CD4-positive, CD25-positive, alpha-beta regulatory T cell (primary cell): Measurements from ENCODE around the gene ASPDH. TPM values are rescaled to one million over a fixed set of nuclear protein-coding genes. Genes with fewer than 3 reads are reported as not detected.
"Not testable (repeated sequence)": the region's sequence is repeated elsewhere in the genome, so short reads cannot be mapped to it uniquely, and the experiment has no call there.

Experiments
- ATAC-seq, 2 donors: fragments of 150-1000 bp; cut with Tn5 transposase; one replicate each; pipeline ENCODE4 v1.10.0; 2021; ENCODE audit warnings: low read depth in 2 of 2, moderate number of reproducible peaks in 2 of 2, moderate library complexity in 1 of 2
- DNase-seq, 3 donors: peaks; one replicate each; pipeline versions ENCODE4 v3.0.0 to v3.0.0-alpha.2; 2012 to 2022; ENCODE audit warnings: mixed read lengths in 1 of 3
- H3K27ac ChIP-seq: one replicate; pipeline ENCODE4 v1.7.0; 2013; ENCODE audit warnings: mild to moderate bottlenecking, low read length; ENCODE audit not compliant: insufficient read depth, poor library complexity, severe bottlenecking
- H3K27me3 ChIP-seq: one replicate; pipeline ENCODE4 v1.7.0; 2013; ENCODE audit warnings: low read length; ENCODE audit not compliant: control insufficient read depth, insufficient read depth
- H3K36me3 ChIP-seq: one replicate; pipeline ENCODE4 v1.7.0; 2013; ENCODE audit warnings: mild to moderate bottlenecking, low read length, moderate library complexity; ENCODE audit not compliant: control insufficient read depth, insufficient read depth
- H3K4me1 ChIP-seq: 2 replicates; pipeline ENCODE4 v1.7.0; 2013; ENCODE audit warnings: mild to moderate bottlenecking, low read length; ENCODE audit not compliant: insufficient read depth, control insufficient read depth, poor library complexity, severe bottlenecking
- H3K4me3 ChIP-seq: one replicate; pipeline ENCODE4 v1.7.0; 2013; ENCODE audit warnings: low read depth, mild to moderate bottlenecking, low read length, moderate library complexity
- H3K9me3 ChIP-seq, 2 experiments: 1 replicate in 1 of 2; 2 replicates in 1 of 2; pipeline ENCODE4 v1.7.0; 2013; ENCODE audit warnings: low read length in 2 of 2, mild to moderate bottlenecking in 1 of 2, moderate library complexity in 1 of 2; ENCODE audit not compliant: control insufficient read depth in 2 of 2
- H3K27ac Mint-ChIP-seq, 3 donors: one replicate each; pipeline ENCODE4 v1.8.0; 2020 to 2022; ENCODE audit warnings: mild to moderate bottlenecking in 3 of 3, mixed read lengths in 3 of 3, moderate library complexity in 2 of 3
- H3K27me3 Mint-ChIP-seq: one replicate; pipeline ENCODE4 v1.8.0; 2022; ENCODE audit warnings: mild to moderate bottlenecking, mixed read lengths
- H3K36me3 Mint-ChIP-seq: one replicate; pipeline ENCODE4 v1.8.0; 2020; ENCODE audit warnings: mixed read lengths
- H3K4me1 Mint-ChIP-seq, 4 donors: one replicate each; pipeline ENCODE4 v1.8.0; 2020 to 2022; ENCODE audit warnings: mixed read lengths in 4 of 4, mild to moderate bottlenecking in 1 of 4
- H3K4me3 Mint-ChIP-seq, 4 donors: one replicate each; pipeline ENCODE4 v1.8.0; 2020 to 2022; ENCODE audit warnings: mild to moderate bottlenecking in 4 of 4, mixed read lengths in 4 of 4, moderate library complexity in 3 of 4
- H3K9me3 Mint-ChIP-seq, 7 donors: one replicate each; pipeline ENCODE4 v1.8.0; 2020 to 2022; ENCODE audit warnings: mixed read lengths in 7 of 7, mild to moderate bottlenecking in 3 of 7, moderate library complexity in 2 of 7
- polyA plus RNA-seq, 4 donors: library from polyadenylated mRNA; unstranded; fragments of 300-500 nt; fragmentation: Illumina TruSeq; gene quantifications; one replicate each; pipeline ENCODE4 v1.2.3, GENCODE V29; 2021
- total RNA-seq: library from RNA; stranded (reverse); gene quantifications from one replicate; pipeline ENCODE4 v1.2.3, GENCODE V29; 2022

ASPDH gene
- total and polyA plus RNA-seq, 5 donors from 2014 or later = not detected

DNA sequence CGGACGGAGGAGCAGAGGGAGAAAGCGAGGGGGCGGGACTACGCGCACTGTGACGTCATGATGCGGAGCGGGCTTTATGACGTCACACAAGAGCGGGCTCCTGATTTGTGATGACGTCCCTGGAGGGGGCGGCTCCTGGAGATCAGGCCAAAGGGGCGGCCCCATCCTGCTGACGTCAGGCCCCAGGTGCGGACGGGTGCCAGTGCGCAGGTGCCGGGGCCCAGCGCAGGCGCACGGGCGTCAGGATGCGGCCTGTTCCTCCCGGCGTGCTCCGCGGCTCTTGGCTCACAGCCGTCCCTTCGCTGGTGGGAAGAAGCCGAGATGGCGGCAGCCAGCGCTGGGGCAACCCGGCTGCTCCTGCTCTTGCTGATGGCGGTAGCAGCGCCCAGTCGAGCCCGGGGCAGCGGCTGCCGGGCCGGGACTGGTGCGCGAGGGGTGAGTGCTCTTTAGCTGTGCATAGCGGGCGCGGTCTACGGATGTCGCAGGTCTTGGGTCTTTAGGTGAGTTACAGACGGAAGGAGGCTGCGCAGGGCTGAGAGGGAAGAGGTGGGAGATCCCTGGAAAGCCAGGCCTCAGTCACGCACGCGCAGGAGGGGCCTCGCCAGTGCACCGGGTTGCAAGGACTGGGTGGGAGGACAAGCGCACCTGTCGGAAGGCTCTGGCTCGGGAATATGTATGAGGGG is 37.3 kb downstream of the ASPDH start, which contains the start of the genes EMC10 and GARIN5A:
EMC10 (plus strand) TSS at position 284 of the 683 bp plus-strand sequence; CDS start at position 322, 38 bp downstream.
GARIN5A (minus strand) TSS at position 625 of the 683 bp plus-strand sequence; CDS start at position 165, 460 bp downstream.
- H3K4me1 ChIP-seq = peaks cover 26% of the 10 kb centered on the region
- peak within 1 kb of the TSS; percentile 97 to 99 (median 98) for H3K27ac Mint-ChIP-seq
- H3K9me3 Mint-ChIP-seq = no peaks in the 10 kb centered on the region
- H3K36me3 Mint-ChIP-seq = peaks cover 15% of the 10 kb centered on the region
- H3K4me3 Mint-ChIP-seq = peak within 1 kb of the TSS; percentile 98 to 99 (median 99)
- H3K36me3 ChIP-seq = peaks cover 23% of the 10 kb centered on the region
- no peaks in the 10 kb centered on the region for H3K27me3 ChIP-seq
- DNase-seq = peak; percentile 85 to 95 (median 94)
- ATAC-seq = peak; percentile 88 to 95
- peaks cover 9% of the 10 kb centered on the region for H3K27me3 Mint-ChIP-seq
- no peaks in the 10 kb centered on the region for H3K9me3 ChIP-seq
- H3K4me3 ChIP-seq = peak within 1 kb of the TSS; percentile 55
- peak within 1 kb of the TSS; percentile 85 for H3K27ac ChIP-seq
- H3K4me1 Mint-ChIP-seq = peaks cover 0 to 25% (median 19%) of the 10 kb centered on the region in 4 donors

DNA sequence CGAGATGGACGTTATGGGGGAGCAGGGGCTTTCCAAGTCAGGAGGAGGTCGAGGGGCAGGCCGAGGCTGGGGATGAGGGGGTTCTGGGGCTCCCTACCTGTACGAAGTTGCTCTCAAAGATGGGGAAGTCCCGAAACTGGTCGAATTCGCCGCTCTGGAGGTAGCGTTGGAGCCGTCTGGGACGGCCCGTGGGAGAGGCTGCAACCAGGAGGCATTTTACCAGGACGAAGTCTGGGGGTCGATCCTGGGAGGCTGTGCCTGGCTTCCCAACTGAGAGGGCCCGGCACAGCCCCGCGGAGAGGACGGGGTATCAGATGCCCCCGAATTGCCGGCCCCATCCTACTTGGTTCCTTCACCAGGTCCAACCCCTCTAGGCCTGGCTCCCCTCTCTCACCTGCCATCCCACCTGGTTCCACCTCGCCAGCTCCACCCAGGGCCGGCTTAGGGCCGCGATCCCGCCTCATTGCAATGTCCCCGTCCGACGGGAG is 37.9 kb downstream of the ASPDH start:
- Histone ChIP-seq H3K36me3 (peaks cover 18% of the 10 kb centered on the region), H3K27ac (peak overlapping the region; percentile 85), H3K4me3 (no peak overlapping the region), H3K4me1 (peaks cover 26% of the 10 kb centered on the region), H3K9me3 (no peaks in the 10 kb centered on the region), H3K27me3 (no peaks in the 10 kb centered on the region)
- H3K27me3 Mint-ChIP-seq = peaks cover 9% of the 10 kb centered on the region
- H3K27ac Mint-ChIP-seq = peak overlapping the region; percentile 97 to 99 (median 98)
- peak overlapping the region; percentile 98 to 99 (median 99) for H3K4me3 Mint-ChIP-seq
- peaks cover 11% of the 10 kb centered on the region for H3K36me3 Mint-ChIP-seq
- no peaks in the 10 kb centered on the region for H3K9me3 Mint-ChIP-seq
- peaks cover 0 to 25% (median 19%) of the 10 kb centered on the region in 4 donors for H3K4me1 Mint-ChIP-seq
- DNase-seq = no peak
- ATAC-seq = no peak

DNA sequence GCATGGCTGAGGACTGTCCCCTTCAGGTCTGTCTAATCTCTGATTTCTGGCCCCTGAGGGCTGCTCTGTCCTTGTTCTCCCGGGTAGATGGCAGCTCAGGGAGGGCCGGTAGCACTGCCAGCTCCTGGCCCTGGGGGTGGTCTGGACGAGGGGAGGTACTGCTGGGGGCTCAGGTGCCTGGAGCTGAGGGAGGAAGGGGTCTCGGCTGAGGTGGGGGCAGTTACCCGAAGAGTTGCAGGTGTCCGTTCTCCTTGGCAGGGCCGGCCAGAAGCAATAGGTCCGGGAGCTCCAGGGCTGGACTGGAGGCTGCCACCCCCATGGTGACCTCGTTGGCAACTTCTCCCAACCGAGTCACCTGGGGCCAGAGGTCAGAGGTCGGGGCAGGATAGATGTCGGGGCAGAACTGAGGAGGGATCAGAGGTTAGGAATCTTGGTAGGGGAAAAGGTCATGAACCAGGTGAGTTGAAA is 38.6 kb downstream of the ASPDH start:
- Histone ChIP-seq H3K27ac (peak overlapping the region; percentile 10), H3K4me1 (peaks cover 26% of the 10 kb centered on the region), H3K27me3 (no peaks in the 10 kb centered on the region), H3K9me3 (no peaks in the 10 kb centered on the region), H3K36me3 (peaks cover 12% of the 10 kb centered on the region), H3K4me3 (no peak overlapping the region)
- Mint-ChIP-seq H3K27me3 (peaks cover 9% of the 10 kb centered on the region), H3K9me3 (peaks cover 0 to 1% (median 0%) of the 10 kb centered on the region in 7 donors), H3K4me3 (peak overlapping the region; percentile 73 to 99 (median 98)), H3K36me3 (peaks cover 11% of the 10 kb centered on the region), H3K27ac (peak overlapping the region; percentile 85 to 98 (median 97)), H3K4me1 (peaks cover 0 to 25% (median 19%) of the 10 kb centered on the region in 4 donors)
- DNase-seq (no peak), ATAC-seq (no peak)

DNA sequence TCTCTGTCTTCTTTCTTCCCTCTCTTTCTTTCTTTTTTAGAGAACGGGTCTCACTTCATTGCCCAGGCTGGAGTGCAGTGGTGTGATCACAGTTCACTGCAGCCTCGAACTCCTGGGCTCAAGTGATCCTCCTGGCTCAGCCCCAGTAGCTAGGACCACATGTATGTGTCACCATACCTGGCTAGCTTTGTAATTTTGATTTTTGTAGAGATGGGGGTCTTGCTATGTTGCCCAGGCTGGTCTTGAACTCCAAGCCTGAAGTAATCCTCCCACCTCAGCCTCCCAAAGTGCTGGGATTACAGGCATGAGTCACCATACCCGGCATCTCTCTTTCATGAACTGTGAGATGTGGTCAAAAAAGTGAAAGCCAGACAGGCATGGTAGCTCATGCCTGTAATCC is 40.4 kb downstream of the ASPDH start:
- H3K27ac ChIP-seq, H3K27me3 ChIP-seq, H3K9me3 Mint-ChIP-seq, H3K27me3 Mint-ChIP-seq, H3K27ac Mint-ChIP-seq, H3K36me3 Mint-ChIP-seq, DNase-seq, ATAC-seq, H3K36me3 ChIP-seq, H3K9me3 ChIP-seq, H3K4me3 ChIP-seq, H3K4me3 Mint-ChIP-seq: not testable (repeated sequence)
- peaks cover 21% of the 10 kb centered on the region for H3K4me1 ChIP-seq
- peaks cover 0 to 25% (median 16%) of the 10 kb centered on the region in 4 donors for H3K4me1 Mint-ChIP-seq

DNA sequence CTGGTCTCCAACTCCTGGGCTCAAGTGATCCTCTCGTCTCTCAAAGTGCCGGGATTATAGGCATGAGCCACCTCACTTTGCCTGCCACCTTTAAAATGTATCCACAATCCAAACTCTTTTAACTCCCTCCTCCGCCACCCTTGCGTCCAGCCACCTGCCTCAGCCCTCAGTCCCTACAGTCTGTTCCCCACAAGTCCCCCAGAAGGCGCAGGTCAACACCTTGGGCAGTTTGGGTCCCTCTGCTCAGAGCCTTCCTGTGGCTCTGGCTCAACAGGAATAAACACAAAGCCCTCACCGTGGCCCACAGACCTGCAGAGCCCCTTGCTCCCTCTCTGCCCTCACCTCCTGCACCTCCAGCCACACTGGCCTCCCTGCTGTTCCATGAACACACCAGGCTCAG is 44.9 kb downstream of the ASPDH start:
- no peaks in the 10 kb centered on the region for H3K27me3 Mint-ChIP-seq
- Histone ChIP-seq H3K4me1 (no peaks in the 10 kb centered on the region), H3K36me3 (no peaks in the 10 kb centered on the region), H3K4me3 (no peak overlapping the region), H3K27ac (no peak overlapping the region), H3K27me3 (no peaks in the 10 kb centered on the region), H3K9me3 (no peaks in the 10 kb centered on the region)
- H3K4me3 Mint-ChIP-seq = no peak overlapping the region
- DNase-seq = no peak
- no peak for ATAC-seq
- no peak overlapping the region for H3K27ac Mint-ChIP-seq
- no peaks in the 10 kb centered on the region for H3K36me3 Mint-ChIP-seq
- peaks cover 0 to 2% (median 0%) of the 10 kb centered on the region in 7 donors for H3K9me3 Mint-ChIP-seq
- H3K4me1 Mint-ChIP-seq = no peaks in the 10 kb centered on the region

DNA sequence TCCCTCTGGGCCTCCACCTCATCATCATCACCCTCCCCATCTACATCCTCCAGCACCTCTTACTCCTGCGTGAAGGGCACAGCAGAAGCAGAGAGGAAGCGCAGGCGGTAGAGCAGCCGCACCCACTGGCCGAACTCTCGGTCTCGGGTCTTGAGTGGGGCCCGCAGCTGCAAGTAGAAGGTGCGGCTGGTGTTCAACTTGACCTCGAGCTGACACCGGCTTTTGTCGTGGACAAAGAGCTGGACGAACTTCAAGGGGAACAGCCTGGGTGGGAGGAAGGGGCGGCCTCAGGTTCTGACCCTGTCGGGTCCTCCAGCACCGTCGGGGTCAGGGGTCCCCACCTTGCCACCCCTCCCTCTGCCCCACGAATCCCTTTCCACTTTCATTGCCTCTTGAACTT is 46.1 kb downstream of the ASPDH start:
- H3K4me3 ChIP-seq = no peak overlapping the region
- Mint-ChIP-seq H3K4me1 (peaks cover 0 to 4% (median 0%) of the 10 kb centered on the region in 4 donors), H3K27me3 (no peaks in the 10 kb centered on the region), H3K9me3 (peaks cover 0 to 2% (median 0%) of the 10 kb centered on the region in 7 donors), H3K4me3 (no peak overlapping the region), H3K36me3 (no peaks in the 10 kb centered on the region), H3K27ac (no peak overlapping the region)
- no peaks in the 10 kb centered on the region for H3K4me1 ChIP-seq
- H3K27ac ChIP-seq = no peak overlapping the region
- H3K27me3 ChIP-seq = no peaks in the 10 kb centered on the region
- no peaks in the 10 kb centered on the region for H3K36me3 ChIP-seq
- no peaks in the 10 kb centered on the region for H3K9me3 ChIP-seq
- DNase-seq (no peak), ATAC-seq (no peak)

DNA sequence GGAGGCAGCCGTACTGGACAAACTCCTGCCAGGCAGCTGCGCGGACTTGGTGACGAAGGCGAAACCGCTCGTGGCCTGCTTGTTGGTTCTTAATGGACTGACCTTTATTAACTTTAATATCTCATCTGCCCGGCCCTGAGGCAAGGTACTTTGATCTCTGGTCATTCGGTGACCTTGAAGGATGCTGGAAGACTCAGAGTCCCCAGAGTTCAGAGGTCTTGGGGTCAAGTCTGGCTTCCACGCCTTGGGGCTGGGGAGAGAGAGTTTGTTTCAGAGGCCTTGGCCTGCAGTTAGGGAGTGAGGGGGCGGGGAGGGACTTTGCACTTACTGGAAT is 47.0 kb downstream of the ASPDH start:
- Histone ChIP-seq H3K9me3 (no peaks in the 10 kb centered on the region), H3K36me3 (no peaks in the 10 kb centered on the region), H3K27me3 (no peaks in the 10 kb centered on the region), H3K4me1 (no peaks in the 10 kb centered on the region), H3K4me3 (no peak overlapping the region), H3K27ac (no peak overlapping the region)
- no peaks in the 10 kb centered on the region for H3K27me3 Mint-ChIP-seq
- H3K27ac Mint-ChIP-seq = no peak overlapping the region
- peaks cover 0 to 4% (median 0%) of the 10 kb centered on the region in 4 donors for H3K4me1 Mint-ChIP-seq
- H3K4me3 Mint-ChIP-seq = no peak overlapping the region
- H3K36me3 Mint-ChIP-seq = no peaks in the 10 kb centered on the region
- H3K9me3 Mint-ChIP-seq = peaks cover 0 to 2% (median 0%) of the 10 kb centered on the region in 7 donors
- no peak for DNase-seq
- ATAC-seq = no peak
